Measurements from ENCODE around the gene DMWD.

DMWD gene

GRCh38 chr19:45826934-45827333 lies 34.3 kb upstream of the DMWD start:
- TF ChIP-seq CTCF (conservative IDR thresholded peaks at IDR 0.05), result no peak
- peak overlapping the region; percentile 63; the same call in 1 of the 2 replicates for H3K27ac ChIP-seq

GRCh38 chr19:45825917-45826893 lies 33.6 kb upstream of the DMWD start:
- no peak for TF ChIP-seq CTCF (conservative IDR thresholded peaks at IDR 0.05)
- H3K27ac ChIP-seq, result peak overlapping the region; percentile 63

GRCh38 chr19:45825263-45825605 lies 32.6 kb upstream of the DMWD start:
- no peak for TF ChIP-seq CTCF (conservative IDR thresholded peaks at IDR 0.05)
- peak overlapping the region; percentile 63 for H3K27ac ChIP-seq

DNA sequence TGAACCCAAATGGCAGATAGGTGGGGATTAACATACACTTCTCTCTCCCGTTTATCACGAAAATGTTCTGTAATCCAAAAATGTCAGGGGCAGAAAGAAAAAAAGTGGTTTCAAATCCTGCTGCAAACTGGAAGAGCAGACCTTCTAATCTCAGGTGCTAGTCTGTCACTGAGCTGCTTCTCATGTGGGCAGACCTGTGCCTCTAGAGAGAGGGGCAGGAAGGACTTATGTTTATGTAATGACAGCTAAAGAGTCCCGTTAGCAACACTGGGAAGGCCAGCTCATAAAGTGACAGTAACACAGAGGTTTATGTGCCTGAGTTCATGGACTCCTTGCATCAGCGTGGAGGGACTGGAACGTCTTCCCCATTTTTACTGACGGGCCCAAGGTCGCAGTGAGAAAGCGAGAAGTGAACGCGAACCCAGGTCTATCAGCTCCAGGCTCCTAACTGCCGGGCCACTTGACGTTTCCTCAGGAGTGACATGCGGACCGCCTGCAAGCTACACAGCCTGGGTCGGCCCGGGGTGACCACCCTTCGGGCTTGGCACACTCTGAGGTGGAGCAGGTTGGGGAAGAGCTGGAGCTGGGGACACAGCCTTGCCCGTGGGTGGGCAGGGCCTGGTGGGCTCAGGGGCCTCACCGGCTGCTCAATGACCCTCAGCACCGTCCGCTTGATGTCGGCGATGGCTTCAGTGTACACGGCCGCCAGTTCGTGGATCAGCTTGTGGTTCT lies 32.1 kb upstream of the DMWD start:
- H3K27ac ChIP-seq, result peak overlapping the region; percentile 63
- no peak for TF ChIP-seq CTCF (conservative IDR thresholded peaks at IDR 0.05)

GRCh38 chr19:45824041-45824471 lies 31.4 kb upstream of the DMWD start:
- TF ChIP-seq CTCF (conservative IDR thresholded peaks at IDR 0.05), result no peak
- H3K27ac ChIP-seq, result peak overlapping the region; percentile 63

DNA sequence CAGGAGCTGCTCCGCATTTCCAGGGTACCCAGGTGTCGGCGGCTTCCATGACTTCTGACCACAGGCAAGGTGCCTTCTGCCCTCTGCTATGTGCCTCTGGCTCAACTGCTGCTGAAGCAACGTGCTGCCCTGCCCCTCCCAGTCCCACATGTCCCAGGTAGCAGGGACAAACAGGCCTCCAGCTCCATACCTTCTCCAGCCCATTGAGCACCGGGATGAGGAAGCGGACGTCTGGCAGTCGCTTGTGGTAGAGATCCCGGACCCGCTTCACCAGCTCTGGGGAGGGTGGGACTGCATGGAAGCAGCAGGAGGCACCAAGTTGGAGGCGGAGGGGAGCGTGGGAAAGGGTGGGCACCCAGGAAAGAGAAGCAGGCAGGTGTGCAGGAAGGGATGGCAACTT lies 30.5 kb upstream of the DMWD start:
- no peak for TF ChIP-seq CTCF (conservative IDR thresholded peaks at IDR 0.05)
- H3K27ac ChIP-seq, result no peak overlapping the region

GRCh38 chr19:45822716-45823115 lies 30.1 kb upstream of the DMWD start:
- no peak for TF ChIP-seq CTCF (conservative IDR thresholded peaks at IDR 0.05)
- no peak overlapping the region for H3K27ac ChIP-seq

All from VCaP (cell line).